ENCODE data around the gene ZBP1.

DNA sequence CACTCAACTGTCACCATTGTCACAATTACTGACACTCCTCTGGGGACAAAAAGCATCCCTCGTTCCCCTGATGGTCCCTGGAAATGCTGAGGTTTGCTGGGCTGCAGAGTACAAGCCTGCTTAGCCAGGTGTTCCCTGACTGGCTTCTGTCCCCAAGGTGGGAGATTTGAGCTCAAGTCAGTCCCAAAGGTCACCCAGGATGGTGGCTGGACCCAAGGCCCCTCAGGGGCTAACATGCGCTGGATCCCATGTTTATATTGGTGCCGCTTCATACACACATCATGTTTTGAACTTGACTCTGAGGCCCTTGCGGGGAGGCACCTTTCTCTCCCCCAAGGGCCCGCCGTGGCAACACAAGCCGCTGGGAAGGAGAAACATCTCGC, 45.4 kb upstream of the ZBP1 start:
- TF ChIP-seq, protein P1, sequence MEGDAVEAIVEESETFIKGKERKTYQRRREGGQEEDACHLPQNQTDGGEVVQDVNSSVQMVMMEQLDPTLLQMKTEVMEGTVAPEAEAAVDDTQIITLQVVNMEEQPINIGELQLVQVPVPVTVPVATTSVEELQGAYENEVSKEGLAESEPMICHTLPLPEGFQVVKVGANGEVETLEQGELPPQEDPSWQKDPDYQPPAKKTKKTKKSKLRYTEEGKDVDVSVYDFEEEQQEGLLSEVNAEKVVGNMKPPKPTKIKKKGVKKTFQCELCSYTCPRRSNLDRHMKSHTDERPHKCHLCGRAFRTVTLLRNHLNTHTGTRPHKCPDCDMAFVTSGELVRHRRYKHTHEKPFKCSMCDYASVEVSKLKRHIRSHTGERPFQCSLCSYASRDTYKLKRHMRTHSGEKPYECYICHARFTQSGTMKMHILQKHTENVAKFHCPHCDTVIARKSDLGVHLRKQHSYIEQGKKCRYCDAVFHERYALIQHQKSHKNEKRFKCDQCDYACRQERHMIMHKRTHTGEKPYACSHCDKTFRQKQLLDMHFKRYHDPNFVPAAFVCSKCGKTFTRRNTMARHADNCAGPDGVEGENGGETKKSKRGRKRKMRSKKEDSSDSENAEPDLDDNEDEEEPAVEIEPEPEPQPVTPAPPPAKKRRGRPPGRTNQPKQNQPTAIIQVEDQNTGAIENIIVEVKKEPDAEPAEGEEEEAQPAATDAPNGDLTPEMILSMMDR (IDR thresholded peaks at IDR 0.05; ENCODE audit: low read depth, low read length), result no peak
- TF ChIP-seq EZH2phosphoT487 (IDR thresholded peaks at IDR 0.05; ENCODE audit: low read depth), result no peak
